ENCODE measurements around the gene KMT2A. TPM values are rescaled to one million over a fixed set of nuclear protein-coding genes. Genes with fewer than 3 reads are reported as not detected.

Gene KMT2A
- total RNA-seq, 2 experiments from 2014 or later = 93.4 to 102 TPM

GRCh38 chr11:118514103-118514502, 77.8 kb downstream of the KMT2A start:
- POLR2A ChIA-PET = no interaction called here

DNA sequence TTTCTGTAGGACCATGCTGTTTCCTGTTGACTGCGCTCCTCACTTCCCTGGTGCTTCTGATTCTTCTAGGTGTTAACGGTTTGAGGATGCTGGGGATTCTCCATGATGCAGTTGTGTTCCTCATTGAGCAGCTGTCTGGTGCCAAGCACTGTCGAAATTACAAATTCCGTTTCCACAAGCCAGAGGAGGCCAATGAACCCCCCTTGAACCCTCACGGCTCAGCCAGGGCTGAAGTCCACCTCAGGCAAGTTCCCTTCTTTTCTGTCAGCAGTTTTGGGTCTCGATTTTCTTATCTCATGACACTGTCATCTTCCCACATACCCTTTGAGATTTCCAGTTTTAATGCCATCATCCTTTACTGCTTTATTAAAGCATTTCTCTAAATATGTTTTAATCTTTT, 83.3 kb downstream of the KMT2A start:
- no peaks in the 10 kb centered on the region for H3K9me3 Mint-ChIP-seq
- H3K4me1 Mint-ChIP-seq = peaks cover 7% of the 10 kb centered on the region
- no peak overlapping the region for H3K4me3 Mint-ChIP-seq
- ChIA-PET POLR2A (no interaction called here), CTCF (no interaction called here)
- no peak for DNase-seq
- no peaks in the 10 kb centered on the region for H3K27me3 Mint-ChIP-seq
- H3K27ac Mint-ChIP-seq = no peak overlapping the region
- H3K36me3 Mint-ChIP-seq (ENCODE audit: low read depth) = peaks cover 55% of the 10 kb centered on the region

More at GRCh38 chr11:118514103-118514502, 77.8 kb downstream of the KMT2A start:
- peak; percentile 20 for DNase-seq
- Mint-ChIP-seq H3K4me3 (peak overlapping the region; percentile 4), H3K36me3 (ENCODE audit: low read depth) (peaks cover 52% of the 10 kb centered on the region), H3K9me3 (no peaks in the 10 kb centered on the region), H3K27me3 (no peaks in the 10 kb centered on the region), H3K27ac (peak overlapping the region; percentile 68), H3K4me1 (peaks cover 10% of the 10 kb centered on the region)
- CTCF ChIA-PET = interaction anchor here (1.1 kb wide), 1 partner anchor 11 kb away, joined by 3 read pairs; no protein-coding TSS in a partner anchor

- POLR2A ChIA-PET = no interaction called here
- peaks cover 6% of the 10 kb centered on the region for H3K4me1 Mint-ChIP-seq
- no peak for DNase-seq
- no peak overlapping the region for H3K4me3 Mint-ChIP-seq
- no peak overlapping the region for H3K27ac Mint-ChIP-seq
- CTCF ChIA-PET = no interaction called here
- no peaks in the 10 kb centered on the region for H3K27me3 Mint-ChIP-seq
- peaks cover 42% of the 10 kb centered on the region for H3K36me3 Mint-ChIP-seq (ENCODE audit: low read depth)
- H3K9me3 Mint-ChIP-seq = no peaks in the 10 kb centered on the region
Measured at GRCh38 chr11:118521892-118522311, 85.6 kb downstream of the KMT2A start.

GRCh38 chr11:118522571-118523072, 86.3 kb downstream of the KMT2A start:
- Mint-ChIP-seq H3K27me3 (no peaks in the 10 kb centered on the region), H3K9me3 (no peaks in the 10 kb centered on the region), H3K27ac (no peak overlapping the region), H3K4me3 (no peak overlapping the region), H3K4me1 (peaks cover 12% of the 10 kb centered on the region), H3K36me3 (ENCODE audit: low read depth) (peaks cover 46% of the 10 kb centered on the region)
- POLR2A ChIA-PET = no interaction called here
- CTCF ChIA-PET = no interaction called here
- DNase-seq = no peak

DNA sequence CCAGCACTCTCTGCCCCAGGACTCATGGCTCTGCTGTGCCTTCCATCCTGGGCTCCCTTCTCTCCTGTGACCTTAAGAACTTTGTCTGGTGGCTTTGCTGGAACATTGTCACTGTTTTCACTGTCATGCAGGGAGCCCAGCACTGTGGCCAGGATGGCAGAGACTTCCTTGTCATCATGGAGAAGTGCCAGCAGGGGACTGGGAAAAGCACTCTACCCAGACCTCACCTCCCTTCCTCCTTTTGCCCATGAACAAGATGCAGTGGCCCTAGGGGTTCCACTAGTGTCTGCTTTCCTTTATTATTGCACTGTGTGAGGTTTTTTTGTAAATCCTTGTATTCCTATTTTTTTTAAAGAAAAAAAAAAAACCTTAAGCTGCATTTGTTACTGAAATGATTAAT, 88.1 kb downstream of the KMT2A start:
- H3K9me3 Mint-ChIP-seq = no peaks in the 10 kb centered on the region
- no peak overlapping the region for H3K27ac Mint-ChIP-seq
- no peak for DNase-seq
- ChIA-PET CTCF (interaction anchor here (1.0 to 1.5 kb wide), 4 partner anchors 9 to 98 kb away, joined by 3 to 6 read pairs (median 4); no protein-coding TSS in a partner anchor), POLR2A (interaction anchor here (0.7 kb wide), 1 partner anchor 838 kb away, joined by 3 read pairs; no protein-coding TSS in a partner anchor)
- no peaks in the 10 kb centered on the region for H3K27me3 Mint-ChIP-seq
- H3K4me1 Mint-ChIP-seq = peaks cover 19% of the 10 kb centered on the region
- H3K4me3 Mint-ChIP-seq = no peak overlapping the region
- peaks cover 44% of the 10 kb centered on the region for H3K36me3 Mint-ChIP-seq (ENCODE audit: low read depth)

DNA sequence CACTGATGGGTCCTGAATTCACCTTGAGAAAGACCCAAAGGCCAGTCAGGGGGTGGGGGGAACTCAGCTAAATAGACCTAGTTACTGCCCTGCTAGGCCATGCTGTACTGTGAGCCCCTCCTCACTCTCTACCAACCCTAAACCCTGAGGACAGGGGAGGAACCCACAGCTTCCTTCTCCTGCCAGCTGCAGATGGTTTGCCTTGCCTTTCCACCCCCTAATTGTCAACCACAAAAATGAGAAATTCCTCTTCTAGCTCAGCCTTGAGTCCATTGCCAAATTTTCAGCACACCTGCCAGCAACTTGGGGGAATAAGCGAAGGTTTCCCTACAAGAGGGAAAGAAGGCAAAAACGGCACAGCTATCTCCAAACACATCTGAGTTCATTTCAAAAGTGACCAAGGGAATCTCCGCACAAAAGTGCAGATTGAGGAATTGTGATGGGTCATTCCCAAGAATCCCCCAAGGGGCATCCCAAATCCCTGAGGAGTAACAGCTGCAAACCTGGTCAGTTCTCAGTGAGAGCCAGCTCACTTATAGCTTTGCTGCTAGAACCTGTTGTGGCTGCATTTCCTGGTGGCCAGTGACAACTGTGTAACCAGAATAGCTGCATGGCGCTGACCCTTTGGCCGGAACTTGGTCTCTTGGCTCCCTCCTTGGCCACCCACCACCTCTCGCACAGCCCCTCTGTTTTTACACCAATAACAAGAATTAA, 88.6 kb downstream of the KMT2A start:
- Mint-ChIP-seq H3K36me3 (ENCODE audit: low read depth) (peaks cover 40% of the 10 kb centered on the region), H3K4me1 (peaks cover 25% of the 10 kb centered on the region), H3K27ac (no peak overlapping the region), H3K4me3 (no peak overlapping the region), H3K9me3 (no peaks in the 10 kb centered on the region), H3K27me3 (no peaks in the 10 kb centered on the region)
- CTCF ChIA-PET = interaction anchor here (0.6 to 1.5 kb wide), 8 partner anchors 9 to 192 kb away, joined by 3 to 6 read pairs (median 3); no protein-coding TSS in a partner anchor
- DNase-seq = no peak
- POLR2A ChIA-PET = interaction anchor here (0.7 kb wide), 1 partner anchor 838 kb away, joined by 3 read pairs; no protein-coding TSS in a partner anchor

DNA sequence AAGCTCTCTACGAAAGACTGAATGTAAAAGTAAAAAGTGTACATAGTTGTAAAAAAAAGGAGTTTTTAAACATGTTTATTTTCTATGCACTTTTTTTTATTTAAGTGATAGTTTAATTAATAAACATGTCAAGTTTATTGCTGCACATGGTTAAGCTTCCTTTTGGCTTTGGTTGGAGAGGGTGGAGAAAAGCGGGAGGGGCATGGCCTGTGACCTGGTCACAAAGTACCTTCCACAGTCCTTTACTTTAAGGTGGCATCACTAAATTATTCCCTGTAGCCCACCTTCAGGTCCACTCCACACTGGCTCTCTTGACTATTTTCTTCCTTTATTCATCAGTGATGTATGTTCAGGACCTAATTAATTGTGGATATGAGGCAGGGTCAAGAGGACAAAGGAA, 90.4 kb downstream of the KMT2A start:
- Mint-ChIP-seq H3K9me3 (no peaks in the 10 kb centered on the region), H3K27ac (no peak overlapping the region), H3K27me3 (no peaks in the 10 kb centered on the region), H3K36me3 (ENCODE audit: low read depth) (peaks cover 24% of the 10 kb centered on the region), H3K4me3 (no peak overlapping the region), H3K4me1 (peaks cover 34% of the 10 kb centered on the region)
- DNase-seq = no peak
- ChIA-PET POLR2A (no interaction called here), CTCF (interaction anchor here (0.7 to 1.7 kb wide), 3 partner anchors 11 to 164 kb away, joined by 3 to 4 read pairs (median 3); no protein-coding TSS in a partner anchor)

GRCh38 chr11:118527109-118527508, 90.8 kb downstream of the KMT2A start, which contains the start of gene TTC36:
Gene TTC36, plus strand, starts transcription at chr11:118527474. Its CDS starts 21 bp downstream, at chr11:118527495.
- ChIA-PET POLR2A (no interaction called here), CTCF (interaction anchor here (0.7 to 1.7 kb wide), 3 partner anchors 11 to 164 kb away, joined by 3 to 4 read pairs (median 3); no protein-coding TSS in a partner anchor)
- no peaks in the 10 kb centered on the region for H3K27me3 Mint-ChIP-seq
- no peak for DNase-seq
- H3K4me3 Mint-ChIP-seq = no peak within 1 kb of the TSS
- peaks cover 36% of the 10 kb centered on the region for H3K4me1 Mint-ChIP-seq
- H3K27ac Mint-ChIP-seq = no peak within 1 kb of the TSS
- peaks cover 20% of the 10 kb centered on the region for H3K36me3 Mint-ChIP-seq (ENCODE audit: low read depth)
- no peaks in the 10 kb centered on the region for H3K9me3 Mint-ChIP-seq

DNA sequence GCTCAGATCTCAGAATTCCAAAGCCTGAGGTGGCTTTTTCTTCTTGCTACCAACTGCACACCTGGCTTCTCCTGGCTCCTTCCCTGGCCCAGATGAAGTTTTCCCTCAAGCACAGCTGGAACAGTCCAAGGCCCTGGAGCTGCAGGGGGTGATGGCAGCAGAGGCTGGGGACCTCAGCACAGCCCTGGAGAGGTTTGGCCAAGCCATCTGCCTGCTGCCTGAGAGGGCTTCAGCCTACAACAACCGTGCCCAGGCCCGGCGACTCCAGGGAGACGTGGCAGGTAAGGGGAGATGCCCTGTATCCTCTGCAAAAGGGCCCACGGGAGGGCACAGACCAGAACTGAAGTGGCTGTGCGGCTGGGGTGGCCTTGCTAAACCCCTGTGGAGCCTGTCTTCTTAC, 92.2 kb downstream of the KMT2A start:
- H3K9me3 Mint-ChIP-seq = no peaks in the 10 kb centered on the region
- H3K27ac Mint-ChIP-seq = no peak overlapping the region
- ChIA-PET POLR2A (no interaction called here), CTCF (interaction anchor here (1.6 kb wide), 1 partner anchor 24 kb away, joined by 3 read pairs; no protein-coding TSS in a partner anchor)
- H3K36me3 Mint-ChIP-seq (ENCODE audit: low read depth) = peaks cover 14% of the 10 kb centered on the region
- H3K4me3 Mint-ChIP-seq = no peak overlapping the region
- H3K4me1 Mint-ChIP-seq = peaks cover 33% of the 10 kb centered on the region
- no peak for DNase-seq
- H3K27me3 Mint-ChIP-seq = no peaks in the 10 kb centered on the region

GRCh38 chr11:118529584-118530175, 93.4 kb downstream of the KMT2A start:
- Mint-ChIP-seq H3K4me1 (peaks cover 33% of the 10 kb centered on the region), H3K4me3 (peak overlapping the region; percentile 83), H3K27me3 (no peaks in the 10 kb centered on the region), H3K27ac (no peak overlapping the region), H3K9me3 (no peaks in the 10 kb centered on the region), H3K36me3 (ENCODE audit: low read depth) (peaks cover 7% of the 10 kb centered on the region)
- no peak for DNase-seq
- CTCF ChIA-PET = interaction anchor here (1.6 kb wide), 1 partner anchor 23 kb away, joined by 3 read pairs; no protein-coding TSS in a partner anchor
- POLR2A ChIA-PET = no interaction called here

DNA sequence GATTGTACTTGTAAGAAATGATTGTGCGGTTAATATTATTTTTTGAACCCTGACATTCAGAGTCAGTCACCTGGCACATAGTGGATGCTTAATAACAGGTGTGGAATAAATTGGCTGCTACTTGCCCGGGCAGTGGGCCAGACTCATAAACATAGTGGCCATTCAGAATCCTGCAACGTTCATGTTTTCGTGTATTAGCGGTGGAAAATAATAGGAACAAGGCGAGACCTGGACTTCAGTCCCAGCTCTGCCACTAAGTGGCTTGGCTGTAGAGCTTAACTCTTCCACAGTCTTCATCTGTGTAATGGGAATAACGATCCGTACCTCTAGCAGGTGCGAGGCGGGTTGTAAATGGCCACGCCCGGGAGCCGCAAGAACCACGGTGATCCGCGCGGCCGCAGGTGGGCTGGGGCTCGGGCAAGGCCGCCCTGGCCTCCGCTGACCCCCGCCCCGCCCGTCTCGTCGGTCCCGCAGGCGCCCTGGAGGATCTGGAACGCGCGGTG, 93.9 kb downstream of the KMT2A start:
- no peaks in the 10 kb centered on the region for H3K9me3 Mint-ChIP-seq
- peak overlapping the region; percentile 83 for H3K4me3 Mint-ChIP-seq
- ChIA-PET POLR2A (no interaction called here), CTCF (interaction anchor here (0.5 to 0.7 kb wide), 2 partner anchors 17 to 19 kb away, joined by 3 to 5 read pairs; no protein-coding TSS in a partner anchor)
- DNase-seq = no peak
- H3K4me1 Mint-ChIP-seq = peaks cover 31% of the 10 kb centered on the region
- H3K27ac Mint-ChIP-seq = peak overlapping the region; percentile 43
- H3K36me3 Mint-ChIP-seq (ENCODE audit: low read depth) = peaks cover 4% of the 10 kb centered on the region
- H3K27me3 Mint-ChIP-seq = no peaks in the 10 kb centered on the region

DNA sequence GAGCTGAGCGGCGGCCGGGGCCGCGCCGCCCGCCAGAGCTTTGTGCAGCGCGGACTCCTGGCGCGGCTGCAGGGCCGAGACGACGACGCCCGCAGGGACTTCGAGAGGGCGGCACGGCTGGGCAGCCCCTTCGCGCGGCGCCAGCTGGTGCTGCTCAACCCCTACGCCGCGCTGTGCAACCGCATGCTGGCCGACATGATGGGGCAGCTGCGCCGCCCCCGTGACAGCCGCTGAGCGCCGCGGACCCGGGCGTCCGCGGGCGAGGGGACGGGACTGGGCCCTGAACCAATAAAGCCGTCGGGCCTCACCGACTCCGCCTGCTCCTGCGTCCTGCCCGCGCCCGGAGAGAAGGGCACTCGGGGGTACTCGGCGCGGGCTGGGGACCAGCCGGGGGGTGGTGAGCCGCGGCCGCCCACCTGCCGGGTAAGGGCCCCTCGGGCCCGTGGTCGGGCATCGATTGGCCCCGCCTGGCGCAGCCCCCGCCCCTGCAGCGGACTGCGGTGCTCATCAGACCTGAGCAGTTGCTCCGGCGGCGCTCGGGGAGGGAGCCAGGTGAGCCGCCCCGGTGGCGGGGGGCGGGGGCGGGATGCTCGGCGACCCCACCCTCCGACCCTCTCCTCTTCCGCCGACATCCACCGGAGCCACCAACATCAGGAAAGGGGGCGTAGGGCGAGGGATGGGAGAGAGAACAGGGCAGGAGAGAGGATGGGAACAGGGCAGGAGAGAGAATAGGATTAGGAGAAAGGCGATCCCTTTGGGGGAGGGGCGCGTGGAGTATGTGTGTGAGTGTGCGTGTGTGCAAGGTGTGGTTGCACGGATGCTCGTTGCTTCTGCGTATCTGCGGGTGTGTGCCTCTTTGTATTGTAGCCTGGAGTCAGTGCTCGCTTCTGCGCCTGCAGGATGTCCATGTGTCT, 94.6 kb downstream of the KMT2A start, which contains the start of gene TMEM25:
Gene TMEM25, plus strand, starts transcription at position 510 of the 914 bp plus-strand sequence. CDS start 610 bp downstream, outside the sequence.
- POLR2A ChIA-PET = no interaction called here
- H3K4me1 Mint-ChIP-seq = peaks cover 31% of the 10 kb centered on the region
- CTCF ChIA-PET = interaction anchor here (0.5 to 0.7 kb wide), 2 partner anchors 18 to 19 kb away, joined by 3 to 5 read pairs; no protein-coding TSS in a partner anchor
- peak within 1 kb of the TSS; percentile 78 for H3K27ac Mint-ChIP-seq
- no peaks in the 10 kb centered on the region for H3K27me3 Mint-ChIP-seq
- H3K9me3 Mint-ChIP-seq = no peaks in the 10 kb centered on the region
- peaks cover 4% of the 10 kb centered on the region for H3K36me3 Mint-ChIP-seq (ENCODE audit: low read depth)
- peak; percentile 73 for DNase-seq
- peak within 1 kb of the TSS; percentile 83 for H3K4me3 Mint-ChIP-seq

All from activated CD4-positive, alpha-beta T cell treated with anti-CD3 and anti-CD28 coated beads, Interleukin-2, amount 10 ng/mL, durations not matched to agents 7 days and 5 days (primary cell).